Activated effector memory CD4-positive, alpha-beta T cell treated with anti-CD3 and anti-CD28 coated beads, Interleukin-2, amount 50 U/mL, for 16 hours (primary cell): Measurements from ENCODE around the gene GP1BA.
"Not testable (repeated sequence)": the region's sequence is repeated elsewhere in the genome, so short reads cannot be mapped to it uniquely, and the experiment has no call there.

Experiments
- DNase-seq: peaks from one replicate; pipeline ENCODE4 v3.0.0-alpha.2; 2020

The GP1BA gene

GRCh38 chr17:4901648-4902344, 30.3 kb upstream of the GP1BA start:
- peak; percentile 74 for DNase-seq

- no peak for DNase-seq
Measured at GRCh38 chr17:4902540-4902939, 29.5 kb upstream of the GP1BA start.

GRCh38 chr17:4903051-4903818, 28.8 kb upstream of the GP1BA start, which contains the start of gene CHRNE:
Gene CHRNE (minus strand): TSS chr17:4903098. CDS start chr17:4903063, 35 bp downstream.
- peak; percentile 86 for DNase-seq

GRCh38 chr17:4906642-4907041, 25.4 kb upstream of the GP1BA start:
- DNase-seq: not testable (repeated sequence)

GRCh38 chr17:4908301-4908700, 23.8 kb upstream of the GP1BA start:
- no peak for DNase-seq

- DNase-seq: peak; percentile 87
Measured at GRCh38 chr17:4908711-4909496, 23.2 kb upstream of the GP1BA start.

- no peak for DNase-seq
Measured at GRCh38 chr17:4913994-4914393, 18.1 kb upstream of the GP1BA start.

GRCh38 chr17:4914551-4914950, 17.5 kb upstream of the GP1BA start:
- not testable (repeated sequence) for DNase-seq

- DNase-seq: no peak
Measured at GRCh38 chr17:4919511-4920047, 12.5 kb upstream of the GP1BA start.

- DNase-seq: no peak
Measured at GRCh38 chr17:4920351-4921048, 11.6 kb upstream of the GP1BA start.

- DNase-seq: no peak
Measured at GRCh38 chr17:4921320-4921719, 10.8 kb upstream of the GP1BA start.

- not testable (repeated sequence) for DNase-seq
Measured at GRCh38 chr17:4926577-4927335, 5.3 kb upstream of the GP1BA start.

GRCh38 chr17:4928881-4929280, 3.2 kb upstream of the GP1BA start:
- no peak for DNase-seq

- no peak for DNase-seq
Measured at GRCh38 chr17:4932756-4933155, 679 bp downstream of the GP1BA start.

- DNase-seq: no peak
Measured at GRCh38 chr17:4933646-4934045, 1.6 kb downstream of the GP1BA start.

- DNase-seq: no peak
Measured at GRCh38 chr17:4934173-4934979, 2.3 kb downstream of the GP1BA start.

GRCh38 chr17:4935650-4936049, 3.6 kb downstream of the GP1BA start:
- no peak for DNase-seq

GRCh38 chr17:4936436-4936835, 4.4 kb downstream of the GP1BA start:
- no peak for DNase-seq

GRCh38 chr17:4937553-4937952, 5.5 kb downstream of the GP1BA start:
- DNase-seq: no peak

GRCh38 chr17:4938069-4938491, 6.0 kb downstream of the GP1BA start:
- DNase-seq: no peak
